Measurements from ENCODE around the gene MAP3K14. TPM values are rescaled to one million over a fixed set of nuclear protein-coding genes. Genes with fewer than 3 reads are reported as not detected.

The MAP3K14 gene
- total RNA-seq, 1 experiment from 2014 or later: 58.3 TPM

DNA sequence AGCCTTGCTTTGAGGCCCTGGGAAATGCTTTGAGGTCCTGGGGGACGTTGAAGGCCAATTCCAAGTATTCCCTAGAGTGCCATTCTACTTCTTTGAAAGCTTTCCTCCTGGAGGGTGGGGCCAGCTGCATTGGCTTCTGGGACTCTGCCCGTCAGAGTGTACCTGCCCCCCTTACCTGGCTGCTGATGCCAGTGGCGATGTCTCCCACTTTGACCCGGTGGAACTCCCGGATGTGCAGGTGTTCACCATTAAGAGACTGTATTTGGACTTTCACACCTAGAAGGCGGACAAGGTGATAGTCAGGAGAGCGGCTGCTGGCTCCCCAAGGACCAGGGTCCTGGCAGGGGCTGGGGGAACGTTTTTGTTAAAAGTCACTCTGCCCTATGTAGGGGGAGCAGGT is 51.8 kb downstream of the MAP3K14 start:
- no peak for DNase-seq
- intact Hi-C loops (cut with micrococcal nuclease; ENCODE audit: unreplicated experiment): no loop called here
- ChIA-PET POLR2A (ENCODE audit: unreplicated experiment) (no interaction called here), CTCF (interaction anchor here (0.6 kb wide), 1 partner anchor 10 kb away, joined by 8 read pairs; no protein-coding TSS in a partner anchor)
- H3K9me3 ChIP-seq (ENCODE audit: insufficient read depth, low read depth): no peaks in the 10 kb centered on the region
- H3K9me2 ChIP-seq (ENCODE audit: insufficient read depth): no peaks in the 10 kb centered on the region
- TF ChIP-seq, protein P1, sequence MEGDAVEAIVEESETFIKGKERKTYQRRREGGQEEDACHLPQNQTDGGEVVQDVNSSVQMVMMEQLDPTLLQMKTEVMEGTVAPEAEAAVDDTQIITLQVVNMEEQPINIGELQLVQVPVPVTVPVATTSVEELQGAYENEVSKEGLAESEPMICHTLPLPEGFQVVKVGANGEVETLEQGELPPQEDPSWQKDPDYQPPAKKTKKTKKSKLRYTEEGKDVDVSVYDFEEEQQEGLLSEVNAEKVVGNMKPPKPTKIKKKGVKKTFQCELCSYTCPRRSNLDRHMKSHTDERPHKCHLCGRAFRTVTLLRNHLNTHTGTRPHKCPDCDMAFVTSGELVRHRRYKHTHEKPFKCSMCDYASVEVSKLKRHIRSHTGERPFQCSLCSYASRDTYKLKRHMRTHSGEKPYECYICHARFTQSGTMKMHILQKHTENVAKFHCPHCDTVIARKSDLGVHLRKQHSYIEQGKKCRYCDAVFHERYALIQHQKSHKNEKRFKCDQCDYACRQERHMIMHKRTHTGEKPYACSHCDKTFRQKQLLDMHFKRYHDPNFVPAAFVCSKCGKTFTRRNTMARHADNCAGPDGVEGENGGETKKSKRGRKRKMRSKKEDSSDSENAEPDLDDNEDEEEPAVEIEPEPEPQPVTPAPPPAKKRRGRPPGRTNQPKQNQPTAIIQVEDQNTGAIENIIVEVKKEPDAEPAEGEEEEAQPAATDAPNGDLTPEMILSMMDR (conservative IDR thresholded peaks at IDR 0.05): no peak
- TF ChIP-seq EZH2 (IDR thresholded peaks at IDR 0.05; ENCODE audit: low read depth): no peak
- H3K4me3 ChIP-seq: no peak overlapping the region
- peaks cover 65% of the 10 kb centered on the region; the same call in 1 of the 2 replicates for H3F3A ChIP-seq (ENCODE audit: insufficient read depth, low read depth)
- H3K79me2 ChIP-seq (ENCODE audit: low read depth): no peaks in the 10 kb centered on the region
- H3K36me3 ChIP-seq (ENCODE audit: low read depth): peaks cover 37% of the 10 kb centered on the region
- H3K4me1 ChIP-seq (replicated peaks; ENCODE audit: insufficient read depth): peaks cover 11% of the 10 kb centered on the region; the same call in 1 of the 2 replicates
- BruUV-seq (replicated peaks): no TSS peak
- no peaks in the 10 kb centered on the region for H3K27me3 ChIP-seq (ENCODE audit: insufficient read depth, low read depth)
- H2AFZ ChIP-seq: no peak overlapping the region
- H4K20me1 ChIP-seq (ENCODE audit: insufficient read depth): 0 out of 2 replicates have a peak, but pooled peaks cover 15% of the 10 kb centered on the region
- H3K27ac ChIP-seq: no peak overlapping the region
- no peak overlapping the region for H3K4me2 ChIP-seq

DNA sequence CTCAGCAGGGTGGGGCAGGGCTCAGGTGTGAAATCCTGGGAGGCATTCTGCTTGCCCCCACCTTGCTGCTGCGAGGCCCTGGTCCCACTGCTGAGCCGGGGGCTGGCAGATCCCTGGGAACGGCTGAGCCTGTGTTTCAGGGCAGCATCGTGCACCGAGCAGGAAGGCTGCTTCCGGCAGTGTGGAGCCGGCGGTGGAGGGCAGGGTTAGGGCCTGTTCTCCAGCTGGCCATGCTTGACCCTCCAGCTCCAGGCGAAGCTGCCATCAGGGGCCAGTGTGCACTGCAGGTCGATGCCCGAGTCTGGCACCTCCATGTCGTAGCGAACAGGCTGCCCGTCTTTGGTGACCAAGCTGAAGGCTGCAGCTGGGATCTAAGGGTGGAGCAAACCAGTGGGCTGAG is 52.4 kb downstream of the MAP3K14 start:
- Histone ChIP-seq H3K9me3 (ENCODE audit: insufficient read depth, low read depth) (no peaks in the 10 kb centered on the region), H3K9me2 (ENCODE audit: insufficient read depth) (no peaks in the 10 kb centered on the region), H4K20me1 (ENCODE audit: insufficient read depth) (0 out of 2 replicates have a peak, but pooled peaks cover 15% of the 10 kb centered on the region), H3K27ac (no peak overlapping the region), H3K4me2 (no peak overlapping the region), H3K36me3 (ENCODE audit: low read depth) (peaks cover 32% of the 10 kb centered on the region), H3K27me3 (ENCODE audit: insufficient read depth, low read depth) (no peaks in the 10 kb centered on the region), H2AFZ (no peak overlapping the region), H3K79me2 (ENCODE audit: low read depth) (no peaks in the 10 kb centered on the region), H3K4me3 (no peak overlapping the region), H3F3A (ENCODE audit: insufficient read depth, low read depth) (peaks cover 63% of the 10 kb centered on the region), H3K4me1 (replicated peaks; ENCODE audit: insufficient read depth) (peaks cover 11% of the 10 kb centered on the region; the same call in 1 of the 2 replicates)
- ChIA-PET CTCF (interaction anchor here (0.6 kb wide), 1 partner anchor 11 kb away, joined by 8 read pairs; no protein-coding TSS in a partner anchor), POLR2A (ENCODE audit: unreplicated experiment) (no interaction called here)
- DNase-seq: no peak
- intact Hi-C loops (cut with micrococcal nuclease; ENCODE audit: unreplicated experiment): no loop called here
- no TSS peak for BruUV-seq (replicated peaks)
- TF ChIP-seq, protein P1 (conservative IDR thresholded peaks at IDR 0.05): no peak
- no peak for TF ChIP-seq EZH2 (IDR thresholded peaks at IDR 0.05; ENCODE audit: low read depth)

DNA sequence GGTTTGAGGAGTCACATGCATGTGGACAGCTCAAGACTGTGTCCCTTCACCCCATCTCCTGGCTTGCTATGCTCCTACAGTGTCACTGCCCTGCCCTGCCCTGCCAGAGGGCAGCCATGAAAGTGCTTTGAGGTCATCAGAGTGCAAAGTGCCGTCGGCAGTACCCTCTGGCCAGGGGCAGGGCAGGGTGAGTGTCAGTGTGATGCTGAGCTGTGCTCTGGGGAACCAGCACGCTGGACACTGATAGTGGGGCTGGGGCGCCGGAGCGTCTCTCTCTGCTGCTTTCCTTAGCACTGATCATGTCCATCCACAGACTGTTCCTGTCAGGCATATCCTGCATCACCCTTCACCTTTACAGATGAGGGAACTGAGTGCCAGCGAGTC is 53.4 kb downstream of the MAP3K14 start:
- H3K4me2 ChIP-seq: no peak overlapping the region
- peaks cover 61% of the 10 kb centered on the region for H3F3A ChIP-seq (ENCODE audit: insufficient read depth, low read depth)
- DNase-seq: no peak
- TF ChIP-seq, protein P1 (conservative IDR thresholded peaks at IDR 0.05): no peak
- no peak for TF ChIP-seq EZH2 (IDR thresholded peaks at IDR 0.05; ENCODE audit: low read depth)
- peaks cover 11% of the 10 kb centered on the region; the same call in 1 of the 2 replicates for H3K4me1 ChIP-seq (replicated peaks; ENCODE audit: insufficient read depth)
- 0 out of 2 replicates have a peak, but pooled peaks cover 15% of the 10 kb centered on the region for H4K20me1 ChIP-seq (ENCODE audit: insufficient read depth)
- no peak overlapping the region for H2AFZ ChIP-seq
- no peak overlapping the region for H3K27ac ChIP-seq
- no peaks in the 10 kb centered on the region for H3K27me3 ChIP-seq (ENCODE audit: insufficient read depth, low read depth)
- BruUV-seq (replicated peaks): no TSS peak
- ChIA-PET POLR2A (ENCODE audit: unreplicated experiment) (no interaction called here), CTCF (no interaction called here)
- H3K9me3 ChIP-seq (ENCODE audit: insufficient read depth, low read depth): no peaks in the 10 kb centered on the region
- H3K79me2 ChIP-seq (ENCODE audit: low read depth): no peaks in the 10 kb centered on the region
- intact Hi-C loops (cut with micrococcal nuclease; ENCODE audit: unreplicated experiment): no loop called here
- no peak overlapping the region for H3K4me3 ChIP-seq
- H3K9me2 ChIP-seq (ENCODE audit: insufficient read depth): no peaks in the 10 kb centered on the region
- peaks cover 23% of the 10 kb centered on the region for H3K36me3 ChIP-seq (ENCODE audit: low read depth)
